AG09319 (cell line): ENCODE results near the gene SEMA4D.

Source experiments
- DNase-seq: peaks from one replicate; pipeline ENCODE4 v3.0.0-alpha.2; 2010; ENCODE audit warnings: low read depth; ENCODE audit errors: extremely low read depth
- CTCF ChIP-seq: IDR thresholded peaks from 2 replicates; pipeline ENCODE4 v1.5.1; 2011; ENCODE audit warnings: low read depth, mild to moderate bottlenecking, inconsistent platforms, low read length, moderate library complexity

Gene SEMA4D

GRCh38 chr9:89465001-89465451, 32.9 kb downstream of the SEMA4D start:
- TF ChIP-seq CTCF = no peak
- DNase-seq = no peak

GRCh38 chr9:89464300-89464901, 33.5 kb downstream of the SEMA4D start:
- no peak for DNase-seq
- no peak for TF ChIP-seq CTCF

GRCh38 chr9:89462817-89463683, 34.9 kb downstream of the SEMA4D start:
- no peak for TF ChIP-seq CTCF
- DNase-seq = no peak

- TF ChIP-seq CTCF = no peak
- DNase-seq = no peak
Measured at GRCh38 chr9:89462199-89462598, 35.7 kb downstream of the SEMA4D start.

- no peak for DNase-seq
Measured at GRCh38 chr9:89461265-89461664, 36.6 kb downstream of the SEMA4D start.

GRCh38 chr9:89460551-89460950, 37.4 kb downstream of the SEMA4D start:
- DNase-seq = no peak

More at GRCh38 chr9:89461265-89461664, 36.6 kb downstream of the SEMA4D start:
- no peak for TF ChIP-seq CTCF

More at GRCh38 chr9:89460551-89460950, 37.4 kb downstream of the SEMA4D start:
- no peak for TF ChIP-seq CTCF
